ENCODE data around the gene PRPF6. TPM values are rescaled to one million over a fixed set of nuclear protein-coding genes. Genes with fewer than 3 reads are reported as not detected.
A peak's percentile ranks its signal among the peaks of the same experiment; 100 is the strongest.

The PRPF6 gene
- total and polyA plus RNA-seq, 2 of the 13 experiments (the other 11 are each of a cell fraction or from before 2014, with no cell fraction given): 63.7 to 101 TPM

DNA sequence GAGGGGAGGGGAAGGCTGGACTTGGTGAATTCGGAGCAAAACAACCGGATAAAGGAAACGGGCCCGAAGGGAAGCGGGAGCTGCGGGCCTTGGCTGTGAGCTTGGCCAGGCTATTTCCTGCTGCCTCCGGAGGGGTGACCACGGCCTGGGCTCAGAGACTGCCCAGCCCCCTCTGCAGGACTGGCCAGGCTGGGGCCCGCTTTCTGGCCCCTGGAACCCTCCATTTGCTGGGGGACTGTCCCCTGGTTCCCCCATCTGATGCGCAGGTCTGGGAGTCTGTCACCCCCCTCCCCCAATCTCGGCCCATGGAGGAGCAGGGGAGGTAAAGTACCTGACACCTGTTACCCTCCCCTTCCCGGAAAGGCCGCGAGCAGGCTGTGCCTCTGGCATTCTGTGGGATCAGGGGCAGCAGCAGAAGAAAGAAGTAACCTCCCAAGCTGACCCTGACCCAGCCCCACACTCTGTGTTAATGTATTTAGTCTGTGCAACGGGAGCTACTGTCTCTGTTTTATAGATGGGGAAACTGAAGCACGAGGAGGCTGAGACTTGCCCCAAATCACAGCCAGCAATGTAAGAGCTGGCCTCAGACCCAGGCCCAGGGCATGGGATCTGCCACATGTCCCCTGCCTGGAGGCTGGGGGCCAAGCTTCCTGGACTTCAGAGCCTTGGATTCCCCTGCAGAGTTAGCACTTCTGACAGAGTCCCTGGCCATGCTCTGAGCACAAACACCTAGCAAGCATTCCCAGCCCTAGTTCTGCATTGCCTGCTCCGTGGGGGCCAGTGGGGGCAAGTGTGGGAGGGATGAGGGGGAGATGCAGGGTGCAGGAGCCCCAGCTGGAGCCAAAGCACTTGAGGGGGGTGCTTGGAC, 58.6 kb downstream of the PRPF6 start (continued):
- TF ChIP-seq MZF1 (CRISPR knock-in tag; IDR thresholded peaks at IDR 0.05; ENCODE audit: borderline replicate concordance) (no peak), POLR2A (IDR thresholded peaks at IDR 0.05; ENCODE audit: insufficient read depth in 1 of 2, low read depth in 2 of 2, low read length in 2 of 2) (no peak), ZNF781 (CRISPR knock-in tag; IDR thresholded peaks at IDR 0.05; ENCODE audit: borderline replicate concordance, not compliant biosample characterization) (no peak), ERF (CRISPR knock-in tag; IDR thresholded peaks at IDR 0.05) (no peak), ZNF556 (CRISPR knock-in tag; IDR thresholded peaks at IDR 0.05; ENCODE audit: borderline replicate concordance) (0 out of 2 replicates have a peak, but pooled peaks have one; percentile 8), ZNF207 (IDR thresholded peaks at IDR 0.05; ENCODE audit: borderline replicate concordance) (no peak), NCOA2 (CRISPR knock-in tag; IDR thresholded peaks at IDR 0.05) (no peak), SP2 (CRISPR knock-in tag; IDR thresholded peaks at IDR 0.05) (no peak), ZNF468 (CRISPR knock-in tag; IDR thresholded peaks at IDR 0.05) (no peak), HDAC1 (CRISPR knock-in tag; IDR thresholded peaks at IDR 0.05) (no peak), RFXANK (CRISPR knock-in tag; IDR thresholded peaks at IDR 0.05) (no peak), MAF1 (CRISPR knock-in tag; IDR thresholded peaks at IDR 0.05; ENCODE audit: borderline replicate concordance) (no peak), ZNF101 (CRISPR knock-in tag; IDR thresholded peaks at IDR 0.05; ENCODE audit: borderline replicate concordance, low read depth) (peak; percentile 92; the same call in 1 of the 2 replicates), NFATC3 (CRISPR knock-in tag; IDR thresholded peaks at IDR 0.05) (no peak), ZNF737 (CRISPR knock-in tag; IDR thresholded peaks at IDR 0.05; ENCODE audit: borderline replicate concordance) (no peak), NR2F1 (CRISPR knock-in tag; IDR thresholded peaks at IDR 0.05) (0 out of 4 replicates have a peak, but pooled peaks of 1 of the 2 experiments have one; percentile 19), KDM3A (CRISPR knock-in tag; IDR thresholded peaks at IDR 0.05; ENCODE audit: low read depth) (no peak; the same call in 1 of the 2 replicates), ZNF780A (CRISPR knock-in tag; IDR thresholded peaks at IDR 0.05) (no peak), ZNF44 (CRISPR knock-in tag; IDR thresholded peaks at IDR 0.05) (no peak), IRX3 (CRISPR knock-in tag; IDR thresholded peaks at IDR 0.05; ENCODE audit: borderline replicate concordance, low read depth) (no peak), ZNF768 (CRISPR knock-in tag; IDR thresholded peaks at IDR 0.05) (no peak; the same call in 1 of the 2 replicates), NFKB2 (CRISPR knock-in tag; IDR thresholded peaks at IDR 0.05; ENCODE audit: borderline replicate concordance) (no peak)
- TF ChIP-seq, protein P1, sequence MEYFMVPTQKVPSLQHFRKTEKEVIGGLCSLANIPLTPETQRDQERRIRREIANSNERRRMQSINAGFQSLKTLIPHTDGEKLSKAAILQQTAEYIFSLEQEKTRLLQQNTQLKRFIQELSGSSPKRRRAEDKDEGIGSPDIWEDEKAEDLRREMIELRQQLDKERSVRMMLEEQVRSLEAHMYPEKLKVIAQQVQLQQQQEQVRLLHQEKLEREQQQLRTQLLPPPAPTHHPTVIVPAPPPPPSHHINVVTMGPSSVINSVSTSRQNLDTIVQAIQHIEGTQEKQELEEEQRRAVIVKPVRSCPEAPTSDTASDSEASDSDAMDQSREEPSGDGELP (IDR thresholded peaks at IDR 0.05; ENCODE audit: borderline replicate concordance, low read depth): no peak
- TF ChIP-seq, protein P2, sequence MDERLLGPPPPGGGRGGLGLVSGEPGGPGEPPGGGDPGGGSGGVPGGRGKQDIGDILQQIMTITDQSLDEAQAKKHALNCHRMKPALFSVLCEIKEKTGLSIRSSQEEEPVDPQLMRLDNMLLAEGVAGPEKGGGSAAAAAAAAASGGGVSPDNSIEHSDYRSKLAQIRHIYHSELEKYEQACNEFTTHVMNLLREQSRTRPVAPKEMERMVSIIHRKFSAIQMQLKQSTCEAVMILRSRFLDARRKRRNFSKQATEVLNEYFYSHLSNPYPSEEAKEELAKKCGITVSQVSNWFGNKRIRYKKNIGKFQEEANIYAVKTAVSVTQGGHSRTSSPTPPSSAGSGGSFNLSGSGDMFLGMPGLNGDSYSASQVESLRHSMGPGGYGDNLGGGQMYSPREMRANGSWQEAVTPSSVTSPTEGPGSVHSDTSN (CRISPR knock-in tag; IDR thresholded peaks at IDR 0.05): no peak
- TF ChIP-seq, protein P3, sequence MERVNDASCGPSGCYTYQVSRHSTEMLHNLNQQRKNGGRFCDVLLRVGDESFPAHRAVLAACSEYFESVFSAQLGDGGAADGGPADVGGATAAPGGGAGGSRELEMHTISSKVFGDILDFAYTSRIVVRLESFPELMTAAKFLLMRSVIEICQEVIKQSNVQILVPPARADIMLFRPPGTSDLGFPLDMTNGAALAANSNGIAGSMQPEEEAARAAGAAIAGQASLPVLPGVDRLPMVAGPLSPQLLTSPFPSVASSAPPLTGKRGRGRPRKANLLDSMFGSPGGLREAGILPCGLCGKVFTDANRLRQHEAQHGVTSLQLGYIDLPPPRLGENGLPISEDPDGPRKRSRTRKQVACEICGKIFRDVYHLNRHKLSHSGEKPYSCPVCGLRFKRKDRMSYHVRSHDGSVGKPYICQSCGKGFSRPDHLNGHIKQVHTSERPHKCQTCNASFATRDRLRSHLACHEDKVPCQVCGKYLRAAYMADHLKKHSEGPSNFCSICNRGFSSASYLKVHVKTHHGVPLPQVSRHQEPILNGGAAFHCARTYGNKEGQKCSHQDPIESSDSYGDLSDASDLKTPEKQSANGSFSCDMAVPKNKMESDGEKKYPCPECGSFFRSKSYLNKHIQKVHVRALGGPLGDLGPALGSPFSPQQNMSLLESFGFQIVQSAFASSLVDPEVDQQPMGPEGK (CRISPR knock-in tag; IDR thresholded peaks at IDR 0.05): no peak; the same call in 1 of the 2 replicates
- TF ChIP-seq, protein P4, sequence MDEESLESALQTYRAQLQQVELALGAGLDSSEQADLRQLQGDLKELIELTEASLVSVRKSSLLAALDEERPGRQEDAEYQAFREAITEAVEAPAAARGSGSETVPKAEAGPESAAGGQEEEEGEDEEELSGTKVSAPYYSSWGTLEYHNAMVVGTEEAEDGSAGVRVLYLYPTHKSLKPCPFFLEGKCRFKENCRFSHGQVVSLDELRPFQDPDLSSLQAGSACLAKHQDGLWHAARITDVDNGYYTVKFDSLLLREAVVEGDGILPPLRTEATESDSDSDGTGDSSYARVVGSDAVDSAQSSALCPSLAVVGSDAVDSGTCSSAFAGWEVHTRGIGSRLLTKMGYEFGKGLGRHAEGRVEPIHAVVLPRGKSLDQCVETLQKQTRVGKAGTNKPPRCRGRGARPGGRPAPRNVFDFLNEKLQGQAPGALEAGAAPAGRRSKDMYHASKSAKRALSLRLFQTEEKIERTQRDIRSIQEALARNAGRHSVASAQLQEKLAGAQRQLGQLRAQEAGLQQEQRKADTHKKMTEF (CRISPR knock-in tag; IDR thresholded peaks at IDR 0.05): no peak

All from HepG2 (cell line).